Adipose tissue (tissue), 3 donors: Measurements from ENCODE around the gene BPNT1. TPM values are rescaled to one million over a fixed set of nuclear protein-coding genes. Genes with fewer than 3 reads are reported as not detected.
"Not testable (repeated sequence)": the region's sequence is repeated elsewhere in the genome, so short reads cannot be mapped to it uniquely, and the experiment has no call there.

Experiments used
- H3K27ac ChIP-seq: one replicate; pipeline ENCODE4 v1.5.1; 2013; ENCODE audit warnings: low read depth, low read length
- WGBS, 3 donors: extraction: QIAGEN DNeasy Blood & Tissue Kit; methylation state at CpG; one replicate each; pipeline ENCODE4 v1.1.7; 2013; 5-methylcytosine and 5-hydroxymethylcytosine counted together
- polyA plus RNA-seq, 3 donors: library from polyadenylated mRNA; stranded (reverse); fragments of 200-250 nt; gene quantifications; one replicate each; pipeline ENCODE4 v1.2.3, GENCODE V29; 2013
- donor health status: healthy with polysubstance abuse.
- donor health status: Bipolar disorder and iron deficiency.
- donor health status: healthy.

BPNT1 gene
- polyA plus RNA-seq: 10 to 100 TPM in 2 of 3 donors, 1 to 10 TPM in 1; 6.8 to 17.5 (median 17.1) TPM

- H3K27ac ChIP-seq: no peak within 1 kb of the TSS
- WGBS, 3 donors: 4 to 6% (median 4%) methylated on average over 34 to 35 of the region's 35 CpGs
Observed at GRCh38 chr1:220089650-220090556, at the start of gene BPNT1. Gene BPNT1, minus strand, starts transcription at chr1:220089788. Its CDS starts 9,942 bp downstream, at chr1:220079846.

DNA sequence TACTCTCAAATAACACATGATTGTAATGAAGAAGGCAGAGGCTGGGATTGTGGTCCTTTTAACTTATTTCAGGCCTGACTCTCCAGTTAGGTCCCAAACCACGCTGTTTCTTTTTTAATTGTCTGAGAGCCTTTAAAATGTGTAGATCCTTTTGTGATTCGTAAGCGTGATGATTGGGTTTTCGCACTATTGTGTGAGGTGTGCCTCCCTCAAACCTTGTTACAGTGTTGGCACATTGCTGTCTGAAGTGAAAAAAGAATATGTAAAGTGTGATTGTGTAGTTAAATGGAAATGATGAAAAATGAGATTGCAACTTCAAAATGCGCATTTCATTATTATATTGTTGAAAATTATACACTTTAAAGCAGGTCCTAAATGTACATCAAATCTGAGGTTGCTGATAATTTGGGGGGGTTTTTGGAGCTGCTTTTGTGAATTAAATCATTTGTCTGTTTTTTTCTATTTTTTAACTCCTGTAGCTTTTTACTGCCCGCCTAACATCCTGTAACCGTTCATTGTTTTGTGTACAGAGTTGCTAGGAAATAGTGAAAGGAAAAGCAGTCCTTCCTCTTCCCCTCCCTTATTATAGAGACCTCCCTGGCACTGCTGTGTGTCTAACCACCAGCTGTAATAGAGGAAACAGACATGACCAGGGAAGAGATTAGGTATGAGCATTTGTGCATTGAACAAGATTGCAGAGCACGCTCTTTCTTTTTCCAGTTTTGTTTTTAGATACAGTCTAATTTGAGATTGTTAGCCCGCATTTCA is 47.6 kb upstream of the BPNT1 start:
- no peak overlapping the region for H3K27ac ChIP-seq
- 58 to 83% (median 67%) methylated on average over 9 of the region's 9 CpGs for WGBS, 3 donors

DNA sequence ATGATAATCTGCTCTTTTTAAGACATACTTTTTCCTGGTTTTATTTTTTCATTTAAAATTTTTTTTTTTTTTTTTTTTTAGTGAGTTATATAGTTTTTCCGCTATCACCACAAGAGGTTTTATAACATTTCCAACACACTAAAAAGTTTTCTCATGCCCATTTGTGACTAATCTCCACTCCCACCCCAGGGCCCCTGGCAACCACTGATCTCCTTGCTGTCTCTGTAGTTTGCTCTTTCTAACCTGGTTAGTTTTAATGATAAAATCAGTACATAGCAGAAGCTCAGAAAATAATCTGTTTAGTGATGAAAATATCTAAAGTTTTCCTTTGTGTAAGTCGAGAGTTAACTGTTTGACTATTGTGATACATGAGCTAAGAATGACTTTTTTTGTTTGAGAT is 46.2 kb upstream of the BPNT1 start:
- WGBS, 3 donors: 86 to 99% (median 93%) methylated on average over 2 of the region's 2 CpGs
- no peak overlapping the region for H3K27ac ChIP-seq

- no peak overlapping the region for H3K27ac ChIP-seq
Observed at GRCh38 chr1:220129479-220130210, 40.1 kb upstream of the BPNT1 start.

DNA sequence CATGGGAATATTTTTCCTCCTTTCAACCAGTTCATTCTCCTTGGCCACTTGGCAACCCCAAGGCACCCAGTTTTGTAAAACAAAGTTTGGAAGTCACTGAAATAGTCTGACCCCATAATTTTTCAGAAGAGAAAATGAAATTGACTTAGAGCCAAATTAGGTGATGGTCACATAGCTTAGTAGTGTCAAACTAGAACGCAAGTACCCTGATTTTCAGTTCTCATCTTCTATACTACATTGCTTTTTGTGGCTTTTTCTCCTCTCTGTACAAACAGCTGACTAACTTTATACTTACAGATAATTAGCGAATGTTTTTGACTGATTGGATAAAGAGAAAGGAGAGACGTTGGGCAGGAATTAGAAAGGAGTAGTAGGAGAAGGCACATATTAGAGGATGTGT is 37.5 kb upstream of the BPNT1 start:
- no peak overlapping the region for H3K27ac ChIP-seq
- WGBS, 3 donors: 88 to 91% (median 91%) methylated on average over 3 of the region's 3 CpGs

DNA sequence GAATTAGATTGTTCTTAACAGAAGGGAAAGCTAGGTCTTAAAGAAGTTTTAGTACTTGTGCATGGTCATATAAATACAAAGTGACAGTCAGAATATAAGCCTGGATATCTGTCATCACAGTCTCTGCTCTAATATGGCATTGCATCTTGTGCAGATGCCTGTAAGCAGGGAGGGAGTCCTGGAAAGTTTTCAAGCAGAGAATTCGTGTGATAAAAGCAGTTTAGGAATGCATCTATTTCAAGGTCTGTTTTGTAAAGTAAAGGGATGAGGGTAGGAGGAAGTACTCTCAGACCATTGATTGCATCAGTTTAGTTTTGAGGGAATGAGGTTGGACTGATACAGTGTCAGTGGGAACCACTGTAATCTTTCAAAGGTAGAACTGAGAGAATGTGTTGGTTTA is 35.0 kb upstream of the BPNT1 start:
- no peak overlapping the region for H3K27ac ChIP-seq
- WGBS, 3 donors: 16 to 20% (median 17%) methylated on average over 1 of the region's 1 CpG

DNA sequence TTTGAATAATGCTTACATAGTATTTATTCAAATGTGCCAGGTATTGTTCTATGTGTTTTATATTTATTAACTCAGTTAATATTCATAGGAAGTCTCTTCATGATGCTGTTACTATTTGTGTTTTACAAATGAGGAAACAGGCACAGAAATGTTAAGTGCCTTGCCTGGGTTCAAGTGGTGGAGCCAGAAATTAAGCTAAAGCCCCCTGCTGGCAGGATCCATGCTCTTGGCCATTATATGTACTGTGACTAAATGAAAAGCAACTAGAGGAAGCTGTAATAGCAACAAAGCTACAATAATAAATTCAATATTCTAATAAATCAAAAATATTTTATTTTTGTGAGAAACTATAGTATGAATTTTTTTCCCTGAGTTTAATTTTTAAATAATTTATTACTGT is 34.3 kb upstream of the BPNT1 start:
- no peak overlapping the region for H3K27ac ChIP-seq

DNA sequence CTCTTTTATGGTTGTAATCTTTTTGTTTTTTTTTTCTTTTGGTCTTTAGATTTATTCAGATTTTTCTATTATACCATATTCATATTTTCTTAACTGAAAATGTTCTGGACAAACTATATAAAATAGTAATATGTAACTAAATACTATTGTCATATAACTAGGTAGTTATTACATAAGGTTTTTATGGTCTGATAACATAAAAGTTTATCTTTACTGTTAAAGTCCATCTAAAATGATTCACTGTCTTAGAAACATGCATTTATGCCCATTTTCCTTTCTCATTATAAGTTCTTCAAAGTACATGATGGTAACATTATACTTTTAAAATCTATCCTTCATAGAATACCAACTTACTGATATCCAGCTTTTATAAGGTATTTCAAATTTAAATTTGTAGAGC is 33.5 kb upstream of the BPNT1 start:
- no peak overlapping the region for H3K27ac ChIP-seq

- no peak overlapping the region for H3K27ac ChIP-seq
- 51 to 84% (median 81%) methylated on average over 8 of the region's 8 CpGs for WGBS, 3 donors
Observed at GRCh38 chr1:220121791-220122530, 32.4 kb upstream of the BPNT1 start.

DNA sequence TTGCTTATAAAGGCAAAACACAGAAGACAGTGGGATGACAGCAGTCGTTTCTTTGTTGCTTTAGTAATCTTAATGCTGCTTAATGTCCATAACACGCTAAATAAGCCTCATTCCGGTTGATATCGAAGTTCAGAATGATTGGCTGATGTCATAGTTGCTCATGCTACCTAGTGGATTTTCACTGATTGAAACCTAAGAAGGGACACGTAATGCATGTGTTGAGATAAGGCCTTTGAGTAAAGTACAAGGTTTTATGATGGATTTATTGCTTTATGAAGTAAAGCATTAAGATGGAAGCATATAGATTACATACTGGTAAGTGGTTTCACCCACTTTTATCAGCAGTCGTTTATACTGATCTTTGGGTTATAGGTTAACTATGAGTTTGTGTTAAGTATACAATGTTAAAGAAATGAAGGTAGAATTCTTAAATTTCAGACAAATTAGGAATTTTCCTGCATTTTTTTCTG is 29.5 kb upstream of the BPNT1 start:
- 46 to 77% (median 70%) methylated on average over 6 of the region's 6 CpGs for WGBS, 3 donors
- no peak overlapping the region for H3K27ac ChIP-seq

DNA sequence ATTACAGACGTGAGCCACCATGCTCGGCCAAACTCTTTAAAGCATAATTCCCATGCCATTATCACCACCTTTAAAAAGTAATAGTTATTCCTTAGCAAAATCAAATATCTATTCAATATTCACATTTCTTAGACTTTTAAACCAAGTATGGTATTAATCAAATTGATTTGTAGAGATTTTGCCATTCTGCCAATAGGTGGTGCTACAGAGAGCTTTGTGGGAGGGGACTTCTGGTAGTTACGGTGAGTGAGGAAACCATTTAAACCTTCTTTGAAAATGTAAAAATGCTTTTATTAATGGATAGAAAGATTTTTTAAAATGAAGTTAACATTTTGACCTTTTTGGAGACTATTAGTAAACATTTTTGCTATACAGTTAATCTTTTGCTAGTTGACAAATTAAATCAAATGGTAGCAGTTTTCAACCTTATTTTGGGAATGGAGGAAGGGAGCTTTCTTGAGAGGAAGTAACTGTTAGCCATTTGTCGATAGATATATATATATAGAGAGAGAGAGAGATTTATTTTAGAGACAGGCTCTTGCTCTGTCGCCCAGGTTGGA is 23.6 kb upstream of the BPNT1 start:
- no peak overlapping the region for H3K27ac ChIP-seq
- 61 to 77% (median 70%) methylated on average over 5 of the region's 5 CpGs for WGBS, 3 donors

- H3K27ac ChIP-seq: not testable (repeated sequence)
- 95 to 99% (median 97%) methylated on average over 4 of the region's 4 CpGs for WGBS, 3 donors
Observed at GRCh38 chr1:220112600-220112999, 23.0 kb upstream of the BPNT1 start.

DNA sequence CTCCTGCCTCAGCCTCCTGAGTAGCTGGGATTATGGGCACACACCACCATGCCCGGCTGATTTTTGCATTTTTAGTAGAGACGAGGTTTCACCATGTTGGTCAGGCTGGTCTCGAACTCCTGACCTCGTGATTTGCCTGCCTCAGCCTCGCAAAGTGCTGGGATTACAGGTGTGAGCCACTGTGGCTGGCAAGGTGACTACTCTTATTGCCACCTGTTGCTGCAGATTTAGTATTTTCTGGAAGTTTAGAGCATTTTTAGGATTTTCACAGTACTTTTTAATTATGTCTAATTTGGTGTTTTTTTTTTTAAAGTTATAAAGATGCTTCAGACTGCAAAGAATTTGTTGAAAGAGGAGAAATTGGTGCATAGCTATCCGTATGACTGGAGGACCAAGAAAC is 20.9 kb upstream of the BPNT1 start:
- 94 to 96% (median 95%) methylated on average over 6 of the region's 6 CpGs for WGBS, 3 donors
- not testable (repeated sequence) for H3K27ac ChIP-seq

GRCh38 chr1:220099826-220100225 is 10.2 kb upstream of the BPNT1 start:
- no peak overlapping the region for H3K27ac ChIP-seq

DNA sequence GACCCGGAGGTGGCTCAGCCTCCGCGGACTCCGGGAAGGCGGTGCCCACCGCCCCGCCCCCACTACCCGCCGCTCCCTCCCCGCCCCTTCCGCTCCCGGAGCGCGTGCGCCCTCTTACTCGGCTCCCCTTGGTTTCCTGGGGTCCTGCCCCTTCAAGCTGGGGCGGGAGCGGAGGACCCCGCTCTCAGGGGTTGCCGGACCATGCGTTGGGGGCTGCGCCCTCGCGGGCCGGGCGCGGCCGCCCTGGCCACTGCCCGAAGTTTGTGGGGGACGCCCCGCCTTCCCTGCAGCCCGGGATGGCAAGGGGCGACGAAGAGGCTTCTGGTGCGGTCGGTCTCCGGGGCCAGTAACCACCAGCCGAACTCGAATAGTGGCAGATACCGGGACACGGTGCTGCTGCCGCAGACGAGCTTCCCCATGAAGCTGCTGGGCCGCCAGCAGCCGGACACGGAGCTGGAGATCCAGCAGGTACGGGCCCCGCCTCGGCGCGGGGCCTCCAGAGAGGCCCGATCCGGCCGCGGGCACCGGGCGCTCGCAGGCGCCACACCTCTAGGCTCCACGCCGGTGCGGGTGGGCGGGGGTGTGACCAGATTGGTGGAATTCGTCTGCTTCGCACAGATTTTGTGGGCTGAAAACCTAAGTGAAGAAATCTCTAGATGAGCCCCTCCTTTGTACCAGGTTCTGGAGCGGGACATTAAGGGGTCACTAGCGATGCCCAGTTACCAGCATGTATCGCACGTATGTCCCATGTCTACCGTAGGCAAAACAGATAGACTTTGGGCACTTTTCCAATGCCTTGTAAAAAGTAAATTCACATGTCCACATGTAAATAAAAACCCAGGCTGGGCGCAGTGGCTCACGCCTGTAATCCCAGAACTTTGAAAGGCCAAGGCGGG is 4.7 kb upstream of the BPNT1 start, which contains the start of gene IARS2:
TSS of gene IARS2 (plus strand) at position 117 of the 896 bp plus-strand sequence. CDS start at position 202, 85 bp downstream.
- WGBS, 3 donors: 1 to 2% (median 2%) methylated on average over 56 to 73 of the region's 73 CpGs
- H3K27ac ChIP-seq: peak within 1 kb of the TSS; percentile 3

DNA sequence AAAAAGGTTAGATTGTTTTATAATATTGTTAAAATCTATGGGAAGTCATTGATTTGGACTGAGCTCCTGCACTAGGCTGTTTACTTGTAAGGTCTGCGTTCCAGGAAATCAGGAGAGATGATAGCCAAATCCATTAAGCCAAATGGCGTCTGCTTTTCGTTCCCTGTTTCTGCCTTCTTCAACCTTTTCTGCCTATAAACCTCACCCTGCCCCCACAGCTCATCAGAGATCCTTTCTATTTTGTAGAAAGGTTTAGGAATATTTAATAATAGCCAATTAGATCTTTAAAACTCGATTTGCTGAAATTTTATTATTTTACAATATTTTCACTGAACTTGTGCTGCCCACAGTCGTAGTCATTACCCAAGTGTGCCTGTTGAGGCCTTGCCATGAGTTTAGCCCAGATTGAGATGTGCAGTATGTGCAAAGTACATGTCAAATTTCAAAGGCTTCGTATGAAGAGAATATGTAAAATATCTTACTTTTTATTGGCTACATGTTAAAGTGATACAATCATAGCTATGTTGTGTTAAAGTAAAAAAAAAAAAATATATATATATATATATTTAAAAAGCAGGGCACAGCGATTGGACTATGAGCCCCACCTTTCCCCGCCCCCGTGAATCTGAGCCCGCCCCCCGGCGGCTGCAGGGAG is 3.9 kb upstream of the BPNT1 start:
- 23 to 25% (median 23%) methylated on average over 12 of the region's 12 CpGs for WGBS, 3 donors
- H3K27ac ChIP-seq: no peak overlapping the region

GRCh38 chr1:220092694-220093093 is 3.1 kb upstream of the BPNT1 start:
- 97 to 100% (median 97%) methylated on average over 1 of the region's 1 CpG for WGBS, 3 donors
- no peak overlapping the region for H3K27ac ChIP-seq
